Thoracic aorta (tissue), 2 donors: Measurements from ENCODE around the gene PDE9A. TPM values are rescaled to one million over a fixed set of nuclear protein-coding genes. Genes with fewer than 3 reads are reported as not detected.

Experiments
- ATAC-seq: fragments of 150-250 bp; one replicate; pipeline ENCODE4 v1.8.0; 2017; ENCODE audit warnings: low read depth; ENCODE audit not compliant: insufficient number of reproducible peaks, low FRiP score
- DNase-seq: peaks from one replicate; pipeline ENCODE4 v3.0.0-alpha.2; 2020; ENCODE audit warnings: low spot score
- H3K27ac ChIP-seq, 2 donors: fragments of 200-600 bp; sonication (generic); 1 replicate in 1 of 2; 2 replicates in 1 of 2; pipeline ENCODE4 v1.5.1; 2016; ENCODE audit warnings: mild to moderate bottlenecking in 2 of 2, moderate library complexity in 2 of 2
- H3K27me3 ChIP-seq: fragments of 200-600 bp; sonication (generic); replicated peaks from 2 replicates; pipeline ENCODE4 v1.6.0; 2016; ENCODE audit warnings: mild to moderate bottlenecking; ENCODE audit not compliant: insufficient read depth
- H3K36me3 ChIP-seq: fragments of 200-600 bp; sonication (generic); one replicate; pipeline ENCODE4 v1.5.1; 2016
- H3K4me1 ChIP-seq, 2 donors: fragments of 200-600 bp; sonication (generic); 1 replicate in 1 of 2; 2 replicates in 1 of 2; pipeline versions ENCODE4 v1.5.1 to v1.6.0; 2016; ENCODE audit warnings: low read depth in 2 of 2, mild to moderate bottlenecking in 1 of 2; ENCODE audit not compliant: control insufficient read depth in 1 of 2
- H3K4me3 ChIP-seq: fragments of 200-600 bp; sonication (generic); 2 replicates; pipeline ENCODE4 v1.5.1; 2016; ENCODE audit warnings: mild to moderate bottlenecking
- H3K9me3 ChIP-seq: fragments of 200-600 bp; sonication (generic); 2 replicates; pipeline ENCODE4 v1.5.1; 2016
- CTCF ChIP-seq: fragments of 200-600 bp; sonication (generic); IDR thresholded peaks from one replicate; pipeline ENCODE4 v1.5.1; 2019; ENCODE audit warnings: antibody characterized with exemption
- total RNA-seq, 2 donors: library from RNA; depleted of rRNA; stranded (reverse); fragments of >200 nt; gene quantifications; one replicate each; pipeline versions ENCODE4 v1.1.0 to v1.2.3, GENCODE V29; 2016

PDE9A gene
- total RNA-seq, result 1 to 10 TPM; 4.2 to 4.7 TPM

- Histone ChIP-seq H3K36me3 (no peaks in the 10 kb centered on the region), H3K9me3 (no peaks in the 10 kb centered on the region), H3K27me3 (no peaks in the 10 kb centered on the region), H3K4me3 (peak within 1 kb of the TSS; percentile 71), H3K27ac (no peak within 1 kb of the TSS), H3K4me1 (peaks cover 0 to 16% of the 10 kb centered on the region in 2 donors)
- TF ChIP-seq CTCF, result no peak
- DNase-seq (no peak), ATAC-seq (no peak)
These were observed at the start of gene PDE9A for GRCh38 chr21:42653231-42654061. Gene PDE9A (plus strand): TSS chr21:42653621. CDS start chr21:42653815, 194 bp downstream.

GRCh38 chr21:42607102-42607501 lies 46.3 kb upstream of the PDE9A start:
- Histone ChIP-seq H3K4me1 (no peaks in the 10 kb centered on the region), H3K9me3 (peaks cover 8% of the 10 kb centered on the region), H3K27ac (no peak overlapping the region), H3K36me3 (no peaks in the 10 kb centered on the region), H3K4me3 (no peak overlapping the region), H3K27me3 (no peaks in the 10 kb centered on the region)
- ATAC-seq (no peak), DNase-seq (no peak)
- TF ChIP-seq CTCF, result no peak

- no peak for DNase-seq
- Histone ChIP-seq H3K27ac (no peak overlapping the region), H3K4me3 (no peak overlapping the region), H3K9me3 (peaks cover 9% of the 10 kb centered on the region), H3K27me3 (no peaks in the 10 kb centered on the region), H3K4me1 (no peaks in the 10 kb centered on the region), H3K36me3 (no peaks in the 10 kb centered on the region)
- no peak for TF ChIP-seq CTCF
- ATAC-seq, result no peak
These were observed 45.8 kb upstream of the PDE9A start for GRCh38 chr21:42607525-42608102.

GRCh38 chr21:42608446-42608845 lies 45.0 kb upstream of the PDE9A start:
- ATAC-seq (no peak), DNase-seq (no peak)
- peaks cover 9% of the 10 kb centered on the region for H3K9me3 ChIP-seq
- H3K36me3 ChIP-seq, result no peaks in the 10 kb centered on the region
- H3K27me3 ChIP-seq, result no peaks in the 10 kb centered on the region
- TF ChIP-seq CTCF, result no peak
- H3K27ac ChIP-seq, result no peak overlapping the region
- no peaks in the 10 kb centered on the region for H3K4me1 ChIP-seq
- no peak overlapping the region for H3K4me3 ChIP-seq

- Histone ChIP-seq H3K27ac (no peak overlapping the region), H3K27me3 (no peaks in the 10 kb centered on the region), H3K36me3 (no peaks in the 10 kb centered on the region), H3K9me3 (peaks cover 9% of the 10 kb centered on the region), H3K4me3 (no peak overlapping the region), H3K4me1 (no peaks in the 10 kb centered on the region)
- DNase-seq (no peak), ATAC-seq (no peak)
- TF ChIP-seq CTCF, result no peak
These were observed 43.6 kb upstream of the PDE9A start for GRCh38 chr21:42609811-42610210.
